Keratinocyte (primary cell): ENCODE measurements around the gene SLF2. TPM values are rescaled to one million over a fixed set of nuclear protein-coding genes. Genes with fewer than 3 reads are reported as not detected.

Source experiments
- DNase-seq: peaks from one replicate; pipeline ENCODE4 v3.0.0-alpha.2; 2011; ENCODE audit warnings: low read depth, missing footprints, low spot score
- FAIRE-seq: peaks from 2 replicates; lab custom pipeline; 2011; peaks lifted over from hg19 to GRCh38; lab: Jason Lieb, UNC
- H2AFZ ChIP-seq: 2 replicates; pipeline ENCODE4 v1.6.0; 2012; ENCODE audit warnings: low read length, control low read depth, inconsistent platforms; ENCODE audit not compliant: control insufficient read depth
- H3K27ac ChIP-seq: 2 replicates; pipeline ENCODE4 v1.5.1; 2011; ENCODE audit warnings: low read length; ENCODE audit not compliant: control insufficient read depth, insufficient read depth
- H3K27me3 ChIP-seq: 3 replicates; pipeline ENCODE4 v1.6.0; 2011; ENCODE audit warnings: low read length; ENCODE audit not compliant: control insufficient read depth, insufficient read depth; ENCODE audit errors: extremely low read depth
- H3K36me3 ChIP-seq, 2 experiments: 2 replicates in 1 of 2; 3 replicates in 1 of 2; pipeline ENCODE4 v1.5.1; 2011; ENCODE audit warnings: low read length in 2 of 2, mild to moderate bottlenecking in 1 of 2; ENCODE audit not compliant: control insufficient read depth in 2 of 2, insufficient read depth in 2 of 2; ENCODE audit errors: extremely low read depth in 1 of 2
- H3K4me1 ChIP-seq: 3 replicates; pipeline ENCODE4 v1.5.1; 2011; ENCODE audit warnings: low read length; ENCODE audit not compliant: control insufficient read depth, insufficient read depth; ENCODE audit errors: extremely low read depth
- H3K4me2 ChIP-seq: 3 replicates; pipeline ENCODE4 v1.6.0; 2011; ENCODE audit warnings: low read depth, low read length; ENCODE audit not compliant: control insufficient read depth, insufficient read depth; ENCODE audit errors: extremely low read depth
- H3K4me3 ChIP-seq, 3 experiments: fragments of 200-600 bp in 1 of 3; sonication (generic) in 1 of 3; 2 replicates in 2 of 3; 3 replicates in 1 of 3; pipeline ENCODE4 v1.5.1; 2011 to 2016; ENCODE audit warnings: low read length in 3 of 3, mild to moderate bottlenecking in 3 of 3, control low read depth in 2 of 3, inconsistent platforms in 1 of 3, low read depth in 1 of 3, mixed read lengths in 1 of 3, mixed run types in 1 of 3, moderate library complexity in 1 of 3; ENCODE audit not compliant: control insufficient read depth in 2 of 3, insufficient read depth in 2 of 3; ENCODE audit errors: extremely low read depth in 1 of 3
- H3K79me2 ChIP-seq: 2 replicates; pipeline ENCODE4 v1.6.0; 2012; ENCODE audit warnings: low read length; ENCODE audit not compliant: control insufficient read depth, insufficient read depth
- H3K9ac ChIP-seq: 3 replicates; pipeline ENCODE4 v1.6.0; 2011; ENCODE audit warnings: low read length; ENCODE audit not compliant: control insufficient read depth, insufficient read depth; ENCODE audit errors: extremely low read depth
- H3K9me1 ChIP-seq: 3 replicates; pipeline ENCODE4 v1.6.0; 2011; ENCODE audit warnings: low read length; ENCODE audit not compliant: control insufficient read depth, insufficient read depth; ENCODE audit errors: extremely low read depth
- H3K9me3 ChIP-seq: 2 replicates; pipeline ENCODE4 v1.5.1; 2012; ENCODE audit warnings: low read depth, low read length; ENCODE audit not compliant: control insufficient read depth
- H4K20me1 ChIP-seq: 3 replicates; pipeline ENCODE4 v1.6.0; 2011; ENCODE audit warnings: low read length; ENCODE audit not compliant: control insufficient read depth, insufficient read depth; ENCODE audit errors: extremely low read depth
- EZH2 ChIP-seq: IDR thresholded peaks from one replicate; pipeline ENCODE4 v1.6.1; 2012; ENCODE audit warnings: inconsistent platforms, mild to moderate bottlenecking, low read length, moderate library complexity
- dilution Hi-C: fragments of 300-500 bp; cut with MboI; formaldehyde crosslinking; loops from one replicate; pipeline ENCODE4 v1.7.0; 2020; ENCODE audit warnings: low sequenced_read_pairs; ENCODE audit not compliant: extremely low pct_ligation_motif_present
- polyA plus RNA-seq, 5 experiments: library from polyadenylated mRNA; depleted of rRNA in 3 of 5; stranded (reverse) in 3 of 5; stranded (forward) in 1 of 5; unstranded in 1 of 5; fragments of >200 nt; gene quantifications; 1 replicate in 1 of 5; 2 replicates in 3 of 5; 3 replicates in 1 of 5; pipeline versions ENCODE4 v1.2.1 to v1.2.3, GENCODE V29; 2011 to 2012; ENCODE audit warnings: missing spikeins in 2 of 5, low read depth in 1 of 5, low replicate concordance in 1 of 5
- TF ChIP-seq, protein P1 (sequence below), 3 experiments: IDR thresholded peaks in 1 of 3; conservative IDR thresholded peaks in 1 of 3; optimal IDR thresholded peaks in 1 of 3; 2 replicates in 2 of 3; 3 replicates in 1 of 3; pipeline versions ENCODE3 to v1.5.1; 2011; ENCODE audit warnings: low read length in 3 of 3, mild to moderate bottlenecking in 3 of 3, moderate library complexity in 2 of 3, control low read depth in 1 of 3, inconsistent platforms in 1 of 3; ENCODE audit not compliant: insufficient read depth in 2 of 3; ENCODE audit errors: extremely low read depth in 1 of 3

Gene SLF2
- polyA plus RNA-seq, 1 donor (not counting 4 experiments of a cell fraction or from before 2014, with no cell fraction given) = 7.1 TPM

DNA sequence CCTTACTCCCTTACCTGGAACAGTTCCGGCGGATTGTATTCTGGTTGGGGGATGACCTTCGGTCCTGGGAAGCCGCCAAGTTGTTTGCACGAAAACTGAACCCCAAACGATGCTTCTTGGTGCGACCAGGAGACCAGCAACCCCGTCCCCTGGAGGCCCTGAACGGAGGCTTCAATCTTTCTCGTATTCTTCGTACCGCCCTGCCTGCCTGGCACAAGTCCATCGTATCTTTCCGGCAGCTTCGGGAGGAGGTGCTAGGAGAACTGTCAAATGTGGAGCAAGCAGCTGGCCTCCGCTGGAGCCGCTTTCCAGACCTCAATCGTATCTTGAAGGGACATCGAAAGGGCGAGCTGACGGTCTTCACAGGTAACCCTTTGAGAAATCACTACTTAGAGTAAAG lies 76.3 kb downstream of the SLF2 start:
- Histone ChIP-seq H3K4me1 (peaks cover 17% of the 10 kb centered on the region), H3K9me1 (peaks cover 4% of the 10 kb centered on the region), H3K9ac (peak overlapping the region; percentile 11), H3K4me3 (no peak overlapping the region), H2AFZ (no peak overlapping the region), H4K20me1 (no peaks in the 10 kb centered on the region), H3K9me3 (no peaks in the 10 kb centered on the region), H3K27me3 (no peaks in the 10 kb centered on the region), H3K27ac (no peak overlapping the region), H3K79me2 (peaks cover 56% of the 10 kb centered on the region), H3K4me2 (peak overlapping the region; percentile 31), H3K36me3 (peaks cover 30 to 33% of the 10 kb centered on the region in 2 experiments)
- TF ChIP-seq, protein P1, sequence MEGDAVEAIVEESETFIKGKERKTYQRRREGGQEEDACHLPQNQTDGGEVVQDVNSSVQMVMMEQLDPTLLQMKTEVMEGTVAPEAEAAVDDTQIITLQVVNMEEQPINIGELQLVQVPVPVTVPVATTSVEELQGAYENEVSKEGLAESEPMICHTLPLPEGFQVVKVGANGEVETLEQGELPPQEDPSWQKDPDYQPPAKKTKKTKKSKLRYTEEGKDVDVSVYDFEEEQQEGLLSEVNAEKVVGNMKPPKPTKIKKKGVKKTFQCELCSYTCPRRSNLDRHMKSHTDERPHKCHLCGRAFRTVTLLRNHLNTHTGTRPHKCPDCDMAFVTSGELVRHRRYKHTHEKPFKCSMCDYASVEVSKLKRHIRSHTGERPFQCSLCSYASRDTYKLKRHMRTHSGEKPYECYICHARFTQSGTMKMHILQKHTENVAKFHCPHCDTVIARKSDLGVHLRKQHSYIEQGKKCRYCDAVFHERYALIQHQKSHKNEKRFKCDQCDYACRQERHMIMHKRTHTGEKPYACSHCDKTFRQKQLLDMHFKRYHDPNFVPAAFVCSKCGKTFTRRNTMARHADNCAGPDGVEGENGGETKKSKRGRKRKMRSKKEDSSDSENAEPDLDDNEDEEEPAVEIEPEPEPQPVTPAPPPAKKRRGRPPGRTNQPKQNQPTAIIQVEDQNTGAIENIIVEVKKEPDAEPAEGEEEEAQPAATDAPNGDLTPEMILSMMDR (optimal IDR thresholded peaks at IDR 0.05 in 1 of 3, IDR thresholded peaks at IDR 0.05 in 1 of 3, conservative IDR thresholded peaks at IDR 0.05 in 1 of 3; ENCODE audit: extremely low read depth in 1 of 3, insufficient read depth in 2 of 3, low read length in 3 of 3) = no peak
- TF ChIP-seq EZH2 = no peak
- DNase-seq (no peak), FAIRE-seq (no peak)
- dilution Hi-C loops = no loop called here

DNA sequence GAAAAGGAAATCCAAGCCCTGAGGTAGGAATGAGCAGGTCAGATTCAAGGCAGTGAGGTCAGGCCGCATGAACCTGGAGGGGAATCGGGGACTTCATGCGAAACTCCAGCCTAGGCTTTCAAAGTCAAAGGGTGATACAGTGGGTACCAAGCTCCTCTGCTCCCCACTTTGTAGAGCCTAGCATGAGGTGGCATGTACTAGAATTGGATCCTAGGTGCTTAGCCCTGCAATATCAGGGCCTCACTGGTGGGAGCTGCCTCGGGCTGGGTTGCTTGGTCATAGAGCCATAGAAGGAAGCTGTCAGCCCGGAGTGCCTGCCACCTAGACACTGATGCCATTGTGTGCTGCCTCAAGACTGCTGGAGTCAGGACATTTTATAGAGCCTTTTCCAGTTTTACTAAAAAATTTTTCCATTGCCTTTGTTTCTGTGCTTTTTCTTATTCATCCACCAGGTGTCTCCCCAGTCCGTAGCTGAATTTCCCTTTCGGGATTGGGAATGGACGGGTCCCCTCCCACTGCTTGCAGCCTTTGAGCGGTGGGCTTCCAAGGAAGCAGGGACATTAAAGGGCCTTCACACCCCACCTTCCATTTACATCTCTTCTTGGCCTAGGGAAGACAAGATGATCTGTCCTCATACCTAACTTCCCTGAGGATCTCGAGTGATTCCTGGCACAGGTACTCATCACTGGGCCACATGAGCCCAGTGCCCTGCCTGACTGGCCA lies 81.4 kb downstream of the SLF2 start:
- Histone ChIP-seq H3K9ac (no peak overlapping the region), H3K36me3 (peaks cover 31% of the 10 kb centered on the region in 2 experiments), H3K4me3 (no peak overlapping the region), H3K79me2 (peaks cover 22% of the 10 kb centered on the region), H3K27ac (no peak overlapping the region), H3K4me2 (no peak overlapping the region), H3K27me3 (no peaks in the 10 kb centered on the region), H2AFZ (no peak overlapping the region), H4K20me1 (no peaks in the 10 kb centered on the region), H3K9me1 (no peaks in the 10 kb centered on the region), H3K9me3 (no peaks in the 10 kb centered on the region), H3K4me1 (peaks cover 17% of the 10 kb centered on the region)
- FAIRE-seq = no peak
- dilution Hi-C loops = no loop called here
- DNase-seq = no peak
- TF ChIP-seq EZH2 = no peak
- TF ChIP-seq, protein P1 (optimal IDR thresholded peaks at IDR 0.05 in 1 of 3, IDR thresholded peaks at IDR 0.05 in 1 of 3, conservative IDR thresholded peaks at IDR 0.05 in 1 of 3; ENCODE audit: extremely low read depth in 1 of 3, insufficient read depth in 2 of 3, low read length in 3 of 3) = peak; percentile 44 to 72 (median 51)
